ENCODE measurements around the gene VTI1A.

GRCh38 chr10:112644265-112644645 is 197.2 kb downstream of the VTI1A start:
- TF ChIP-seq RAD21 (IDR thresholded peaks at IDR 0.05; ENCODE audit: low read length): no peak
- TF ChIP-seq POLR2A (IDR thresholded peaks at IDR 0.05; ENCODE audit: low read depth, low read length): no peak
- TF ChIP-seq CTCF (conservative IDR thresholded peaks at IDR 0.05; ENCODE audit: low read depth, low read length): no peak
- no peak for TF ChIP-seq SMC3 (IDR thresholded peaks at IDR 0.05; ENCODE audit: low read depth, low read length)
- TF ChIP-seq BHLHE40 (IDR thresholded peaks at IDR 0.05; ENCODE audit: low read depth, low read length): no peak
- no peak for TF ChIP-seq CHD1 (IDR thresholded peaks at IDR 0.05; ENCODE audit: low read depth, low read length)
- no peak for TF ChIP-seq MXI1 (IDR thresholded peaks at IDR 0.05; ENCODE audit: borderline replicate concordance, low read depth, low read length)
- TF ChIP-seq, protein P1, sequence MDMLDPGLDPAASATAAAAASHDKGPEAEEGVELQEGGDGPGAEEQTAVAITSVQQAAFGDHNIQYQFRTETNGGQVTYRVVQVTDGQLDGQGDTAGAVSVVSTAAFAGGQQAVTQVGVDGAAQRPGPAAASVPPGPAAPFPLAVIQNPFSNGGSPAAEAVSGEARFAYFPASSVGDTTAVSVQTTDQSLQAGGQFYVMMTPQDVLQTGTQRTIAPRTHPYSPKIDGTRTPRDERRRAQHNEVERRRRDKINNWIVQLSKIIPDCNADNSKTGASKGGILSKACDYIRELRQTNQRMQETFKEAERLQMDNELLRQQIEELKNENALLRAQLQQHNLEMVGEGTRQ (IDR thresholded peaks at IDR 0.05; ENCODE audit: low read depth, low read length): no peak
- no peak for TF ChIP-seq NFE2L2 (IDR thresholded peaks at IDR 0.05; ENCODE audit: low read depth, low read length)
- TF ChIP-seq MAZ (IDR thresholded peaks at IDR 0.05; ENCODE audit: borderline replicate concordance, low read depth, low read length): no peak
- TF ChIP-seq MAFK (IDR thresholded peaks at IDR 0.05; ENCODE audit: low read depth, low read length): no peak
- TF ChIP-seq, protein P2, sequence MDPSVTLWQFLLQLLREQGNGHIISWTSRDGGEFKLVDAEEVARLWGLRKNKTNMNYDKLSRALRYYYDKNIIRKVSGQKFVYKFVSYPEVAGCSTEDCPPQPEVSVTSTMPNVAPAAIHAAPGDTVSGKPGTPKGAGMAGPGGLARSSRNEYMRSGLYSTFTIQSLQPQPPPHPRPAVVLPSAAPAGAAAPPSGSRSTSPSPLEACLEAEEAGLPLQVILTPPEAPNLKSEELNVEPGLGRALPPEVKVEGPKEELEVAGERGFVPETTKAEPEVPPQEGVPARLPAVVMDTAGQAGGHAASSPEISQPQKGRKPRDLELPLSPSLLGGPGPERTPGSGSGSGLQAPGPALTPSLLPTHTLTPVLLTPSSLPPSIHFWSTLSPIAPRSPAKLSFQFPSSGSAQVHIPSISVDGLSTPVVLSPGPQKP (IDR thresholded peaks at IDR 0.05; ENCODE audit: borderline replicate concordance, low read depth, low read length): no peak

All from IMR-90 (cell line).